ENCODE measurements around the gene TMEM163.

The TMEM163 gene

DNA sequence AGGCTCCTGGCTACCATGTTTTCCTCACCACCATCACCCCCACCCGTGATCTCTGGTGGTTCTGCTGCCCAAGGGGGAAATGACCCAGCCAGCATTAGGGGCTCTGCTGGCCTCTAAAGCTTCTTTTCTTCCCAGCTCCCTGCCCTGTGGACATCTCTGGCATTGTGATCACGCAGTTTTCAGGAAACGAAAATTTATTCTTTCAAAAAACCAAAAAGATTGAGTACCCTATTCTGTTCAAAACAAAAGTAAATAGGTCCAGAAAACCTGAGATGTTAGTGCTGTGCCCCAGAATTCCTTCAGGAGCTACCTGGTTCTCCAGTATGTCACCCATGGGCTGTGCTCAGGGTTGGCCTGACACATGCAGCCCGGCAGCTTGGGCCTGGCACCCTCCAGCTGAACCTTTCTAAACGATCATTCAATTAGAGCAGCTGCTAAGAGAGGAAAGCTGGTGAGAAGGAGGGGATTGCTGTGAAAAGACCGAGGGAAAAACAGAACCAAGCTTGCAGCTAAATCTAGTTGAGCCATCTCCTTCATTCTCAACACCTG, 307.4 kb downstream of the TMEM163 start:
- TF ChIP-seq, protein P1, sequence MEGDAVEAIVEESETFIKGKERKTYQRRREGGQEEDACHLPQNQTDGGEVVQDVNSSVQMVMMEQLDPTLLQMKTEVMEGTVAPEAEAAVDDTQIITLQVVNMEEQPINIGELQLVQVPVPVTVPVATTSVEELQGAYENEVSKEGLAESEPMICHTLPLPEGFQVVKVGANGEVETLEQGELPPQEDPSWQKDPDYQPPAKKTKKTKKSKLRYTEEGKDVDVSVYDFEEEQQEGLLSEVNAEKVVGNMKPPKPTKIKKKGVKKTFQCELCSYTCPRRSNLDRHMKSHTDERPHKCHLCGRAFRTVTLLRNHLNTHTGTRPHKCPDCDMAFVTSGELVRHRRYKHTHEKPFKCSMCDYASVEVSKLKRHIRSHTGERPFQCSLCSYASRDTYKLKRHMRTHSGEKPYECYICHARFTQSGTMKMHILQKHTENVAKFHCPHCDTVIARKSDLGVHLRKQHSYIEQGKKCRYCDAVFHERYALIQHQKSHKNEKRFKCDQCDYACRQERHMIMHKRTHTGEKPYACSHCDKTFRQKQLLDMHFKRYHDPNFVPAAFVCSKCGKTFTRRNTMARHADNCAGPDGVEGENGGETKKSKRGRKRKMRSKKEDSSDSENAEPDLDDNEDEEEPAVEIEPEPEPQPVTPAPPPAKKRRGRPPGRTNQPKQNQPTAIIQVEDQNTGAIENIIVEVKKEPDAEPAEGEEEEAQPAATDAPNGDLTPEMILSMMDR (IDR thresholded peaks at IDR 0.05; ENCODE audit: control insufficient read depth, extremely low read depth, insufficient read depth): no peak
- DNase-seq (ENCODE audit: low read depth): no peak
- H3K4me3 ChIP-seq (ENCODE audit: low read depth, low read length): no peak overlapping the region

DNA sequence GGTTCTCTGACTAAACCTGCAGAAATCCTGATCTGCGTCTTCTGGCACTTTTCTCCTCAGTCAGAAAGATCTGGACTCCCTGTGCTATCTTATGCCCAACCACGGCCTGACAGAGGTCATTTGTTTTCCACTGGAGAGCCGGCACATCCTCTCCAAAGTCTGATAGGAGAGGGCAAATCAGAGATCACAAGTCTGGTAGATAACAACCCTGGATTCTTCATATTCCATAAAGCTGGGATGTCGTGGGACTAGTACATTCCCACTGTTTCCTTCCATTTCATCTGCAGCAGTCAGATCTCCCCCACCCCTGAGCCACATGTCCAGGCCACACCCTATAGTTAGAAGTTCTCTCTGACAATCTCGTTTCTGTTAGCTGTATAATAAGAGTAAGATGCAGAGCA, 308.0 kb downstream of the TMEM163 start:
- DNase-seq (ENCODE audit: low read depth): no peak
- H3K4me3 ChIP-seq (ENCODE audit: low read depth, low read length): no peak overlapping the region
- TF ChIP-seq, protein P1 (IDR thresholded peaks at IDR 0.05; ENCODE audit: control insufficient read depth, extremely low read depth, insufficient read depth): no peak

DNA sequence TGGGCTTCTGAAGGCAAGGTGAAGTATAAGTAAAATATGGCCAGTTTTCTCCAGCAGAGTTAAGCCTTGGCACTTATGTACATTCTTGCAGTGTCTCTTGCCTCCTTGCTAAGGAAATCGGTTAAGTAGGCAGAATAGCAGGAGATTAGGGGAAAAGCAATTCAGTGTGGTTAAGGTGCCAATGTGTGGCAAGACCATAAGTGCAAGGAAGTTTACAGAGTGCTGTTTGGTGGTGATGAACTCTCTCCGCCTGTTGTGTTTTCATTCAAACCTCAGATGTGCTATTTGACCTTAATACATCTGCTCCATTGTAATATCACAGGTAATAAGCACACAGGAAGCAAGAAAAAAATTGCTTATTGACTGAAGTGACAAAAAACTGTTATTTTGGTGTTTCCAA, 308.8 kb downstream of the TMEM163 start:
- DNase-seq (ENCODE audit: low read depth): no peak
- TF ChIP-seq, protein P1 (IDR thresholded peaks at IDR 0.05; ENCODE audit: control insufficient read depth, extremely low read depth, insufficient read depth): no peak
- no peak overlapping the region for H3K4me3 ChIP-seq (ENCODE audit: low read depth, low read length)

DNA sequence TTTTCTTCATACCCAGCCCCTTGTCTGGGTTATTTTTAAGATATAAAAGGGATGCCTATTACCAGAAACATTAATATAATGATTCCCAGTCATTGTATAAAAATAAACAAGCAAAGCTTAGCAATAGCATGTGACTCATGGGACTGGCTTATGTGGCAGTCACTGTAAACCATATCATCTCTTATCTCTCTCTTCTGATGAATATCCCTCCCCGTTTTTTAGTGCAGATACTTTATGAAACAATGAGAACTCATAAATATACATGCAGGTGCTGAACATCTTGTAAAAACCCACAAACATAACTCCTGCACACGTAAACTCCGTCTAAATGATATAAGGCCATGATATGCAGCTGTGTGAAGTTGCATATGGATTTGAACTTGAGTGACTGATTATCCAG, 310.0 kb downstream of the TMEM163 start:
- TF ChIP-seq, protein P1 (IDR thresholded peaks at IDR 0.05; ENCODE audit: control insufficient read depth, extremely low read depth, insufficient read depth): no peak
- no peak for DNase-seq (ENCODE audit: low read depth)
- no peak overlapping the region for H3K4me3 ChIP-seq (ENCODE audit: low read depth, low read length)

DNA sequence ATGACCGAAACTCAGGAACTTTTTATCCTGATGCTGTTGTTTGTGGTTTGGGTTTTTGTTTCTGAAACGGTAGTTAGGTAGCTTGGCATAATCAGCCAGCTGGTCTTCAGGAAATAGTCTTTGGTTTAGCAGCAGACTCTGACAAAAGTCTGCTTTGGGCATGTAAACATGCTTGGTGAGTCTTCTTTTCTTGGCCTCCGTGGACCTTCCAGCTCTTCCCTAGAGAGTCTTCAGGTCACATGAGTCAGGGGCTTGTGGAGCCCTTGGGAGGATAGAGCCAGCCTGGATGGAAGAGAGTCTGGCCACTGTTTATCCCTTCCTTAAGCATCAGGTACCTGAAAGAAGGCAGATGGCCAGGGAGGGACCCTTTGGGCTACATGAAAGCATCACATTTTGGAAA, 310.4 kb downstream of the TMEM163 start:
- no peak for DNase-seq (ENCODE audit: low read depth)
- H3K4me3 ChIP-seq (ENCODE audit: low read depth, low read length): no peak overlapping the region
- TF ChIP-seq, protein P1 (IDR thresholded peaks at IDR 0.05; ENCODE audit: control insufficient read depth, extremely low read depth, insufficient read depth): no peak

DNA sequence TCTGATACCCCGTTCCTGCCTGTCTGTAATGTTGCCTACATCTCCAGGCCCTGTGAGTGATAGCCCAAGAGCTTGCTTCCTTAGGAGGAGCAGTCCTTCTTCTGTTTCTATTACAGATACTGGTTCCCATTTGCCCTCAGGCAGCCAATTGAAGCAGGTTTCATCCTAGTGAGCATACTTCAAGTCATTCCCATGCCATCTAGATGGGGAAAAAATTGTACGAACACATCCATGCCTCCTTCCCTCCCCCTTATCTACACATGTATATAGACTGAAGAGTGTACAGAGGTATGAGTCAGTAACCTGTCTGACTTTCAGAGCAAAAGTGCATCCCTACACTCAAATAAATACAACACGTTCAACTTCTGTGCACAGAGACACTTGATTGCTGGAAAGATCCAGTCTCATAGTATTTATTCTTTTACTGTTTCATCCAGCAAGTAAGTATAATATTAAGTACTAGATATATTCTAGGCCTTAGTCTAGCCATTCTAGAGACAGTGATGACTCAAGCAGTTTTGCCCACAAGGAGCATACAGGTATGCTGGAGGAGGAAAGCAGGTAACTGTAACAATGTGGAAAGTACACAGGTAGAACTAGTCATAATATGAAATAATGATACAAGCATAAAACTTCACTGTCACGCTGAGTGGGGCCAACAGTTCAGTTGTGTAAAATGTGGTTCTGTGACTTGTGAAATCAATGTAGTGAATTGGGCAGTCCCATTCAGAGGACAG, 311.5 kb downstream of the TMEM163 start:
- H3K4me3 ChIP-seq (ENCODE audit: low read depth, low read length): no peak overlapping the region
- TF ChIP-seq, protein P1 (IDR thresholded peaks at IDR 0.05; ENCODE audit: control insufficient read depth, extremely low read depth, insufficient read depth): no peak
- DNase-seq (ENCODE audit: low read depth): no peak

DNA sequence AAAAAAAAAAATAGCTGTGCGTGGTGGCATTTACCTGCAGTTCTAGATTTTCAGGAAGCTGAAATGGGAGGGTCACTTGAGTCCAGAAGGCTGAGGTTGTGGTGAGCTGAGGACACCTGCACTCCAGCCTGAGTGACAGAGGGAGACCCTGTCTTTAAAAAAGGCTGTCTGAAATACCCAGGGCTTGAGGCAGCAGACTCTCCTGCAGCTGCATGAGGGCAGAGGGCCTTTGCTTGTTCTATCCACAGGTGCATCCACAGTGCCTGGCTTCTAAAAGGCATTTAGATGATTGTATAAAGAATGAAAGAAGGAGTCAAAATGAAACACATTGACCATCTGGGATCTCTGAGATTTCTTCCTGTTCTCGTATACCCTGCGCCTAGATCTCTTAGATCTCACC, 312.1 kb downstream of the TMEM163 start:
- DNase-seq (ENCODE audit: low read depth): no peak
- no peak overlapping the region for H3K4me3 ChIP-seq (ENCODE audit: low read depth, low read length)
- TF ChIP-seq, protein P1 (IDR thresholded peaks at IDR 0.05; ENCODE audit: control insufficient read depth, extremely low read depth, insufficient read depth): no peak

Data from LNCaP clone FGC (cell line).